K562 (cell line): ENCODE measurements around the gene PITPNM1.

Source experiments
- CTCF ChIP-seq, 3 experiments: IDR thresholded peaks in 2 of 3; conservative IDR thresholded peaks in 1 of 3; 2 replicates each; pipeline ENCODE4 v1.5.1; 2011 to 2012; ENCODE audit warnings: low read length in 3 of 3, mild to moderate bottlenecking in 3 of 3, control low read depth in 2 of 3, improper control_type of control experiment in 1 of 3, inconsistent platforms in 1 of 3, low read depth in 1 of 3, mixed read lengths in 1 of 3, moderate library complexity in 1 of 3; ENCODE audit not compliant: insufficient read depth in 2 of 3
- E2F5 ChIP-seq: sonication (generic); formaldehyde crosslinking; IDR thresholded peaks from 2 replicates; pipeline ENCODE4 v1.8.0; 2022; ENCODE audit warnings: mild to moderate bottlenecking, missing genetic modification reagents
- ETV6 ChIP-seq, 3 experiments: fragments of 150-350 bp in 1 of 3; sonication (generic) in 1 of 3; formaldehyde crosslinking in 1 of 3; IDR thresholded peaks; 2 replicates each; pipeline versions ENCODE4 v1.6.1 to v1.8.0; 2014 to 2022; ENCODE audit warnings: borderline replicate concordance in 2 of 3, low read depth in 2 of 3, antibody characterized with exemption in 1 of 3, low read length in 1 of 3, mild to moderate bottlenecking in 1 of 3, missing genetic modification reagents in 1 of 3
- MXD1 ChIP-seq: fragments of 250-450 bp; sonication (Bioruptor Pico); IDR thresholded peaks from 2 replicates; pipeline ENCODE4 v1.8.0; 2021; ENCODE audit warnings: borderline replicate concordance, mild to moderate bottlenecking, moderate library complexity; ENCODE audit not compliant: poor library complexity, severe bottlenecking
- POLR2AphosphoS5 ChIP-seq: IDR thresholded peaks from 2 replicates; pipeline ENCODE4 v1.6.1; 2011; ENCODE audit warnings: mild to moderate bottlenecking, low read depth, low read length, moderate library complexity; ENCODE audit not compliant: control insufficient read depth, insufficient read depth
- USF2 ChIP-seq: sonication (generic); formaldehyde crosslinking; IDR thresholded peaks from 2 replicates; pipeline ENCODE4 v1.5.0; 2020; ENCODE audit warnings: missing genetic modification reagents
- YY1 ChIP-seq, 3 experiments: IDR thresholded peaks; 2 replicates each; pipeline ENCODE4 v1.6.1; 2011; ENCODE audit warnings: low read length in 2 of 3, mild to moderate bottlenecking in 2 of 3, moderate library complexity in 2 of 3, borderline replicate concordance in 1 of 3, control low read depth in 1 of 3, low read depth in 1 of 3; ENCODE audit not compliant: insufficient read depth in 3 of 3, insufficient replicate concordance in 2 of 3, control insufficient read depth in 1 of 3, insufficient read length in 1 of 3; ENCODE audit errors: extremely low read depth in 1 of 3
- ZBTB26 ChIP-seq: fragments of 450-650 bp; formaldehyde crosslinking; IDR thresholded peaks from 2 replicates; pipeline ENCODE4 v1.4.0; 2022; ENCODE audit warnings: missing genetic modification characterization
- ZNF134 ChIP-seq: fragments of 250-450 bp; sonication (Bioruptor Pico); conservative IDR thresholded peaks from 2 replicates; pipeline ENCODE4 v1.4.0; 2020
- ZNF184 ChIP-seq: sonication (generic); formaldehyde crosslinking; IDR thresholded peaks from 2 replicates; pipeline ENCODE4 v1.5.0; 2020; ENCODE audit warnings: missing genetic modification reagents

- no peak for TF ChIP-seq USF2
- TF ChIP-seq ZNF134 (CRISPR knock-in tag) = no peak
- no peak for TF ChIP-seq CTCF (IDR thresholded peaks at IDR 0.05 in 2 of 3, conservative IDR thresholded peaks at IDR 0.05 in 1 of 3; ENCODE audit: insufficient read depth in 2 of 3, low read depth in 1 of 3, low read length in 3 of 3)
- TF ChIP-seq E2F5 = no peak
- no peak for TF ChIP-seq ZNF184 (CRISPR knock-in tag)
- TF ChIP-seq POLR2AphosphoS5 = no peak
- TF ChIP-seq YY1 (IDR thresholded peaks at IDR 0.05; ENCODE audit: borderline replicate concordance in 1 of 3, control insufficient read depth in 1 of 3, extremely low read depth in 1 of 3, insufficient read depth in 3 of 3, insufficient read length in 1 of 3, insufficient replicate concordance in 2 of 3, low read depth in 1 of 3, low read length in 2 of 3) = no peak
- TF ChIP-seq ZBTB26 (CRISPR knock-in tag) = no peak
- TF ChIP-seq MXD1 (CRISPR knock-in tag) = no peak
- TF ChIP-seq ETV6 (IDR thresholded peaks at IDR 0.05; ENCODE audit: borderline replicate concordance in 1 of 2, low read depth in 2 of 2, low read length in 1 of 2) = no peak
- no peak for TF ChIP-seq ETV6 (CRISPR knock-in tag; IDR thresholded peaks at IDR 0.05; ENCODE audit: borderline replicate concordance)
Measured at GRCh38 chr11:67501854-67502253, 3.3 kb downstream of the PITPNM1 start.
